NCI-H510A (cell line): ENCODE results near the gene POPDC2.

Experiments
- DNase-seq: peaks from one replicate; lab custom pipeline; 2025; lab: John Stamatoyannopoulos, UW

The POPDC2 gene

DNA sequence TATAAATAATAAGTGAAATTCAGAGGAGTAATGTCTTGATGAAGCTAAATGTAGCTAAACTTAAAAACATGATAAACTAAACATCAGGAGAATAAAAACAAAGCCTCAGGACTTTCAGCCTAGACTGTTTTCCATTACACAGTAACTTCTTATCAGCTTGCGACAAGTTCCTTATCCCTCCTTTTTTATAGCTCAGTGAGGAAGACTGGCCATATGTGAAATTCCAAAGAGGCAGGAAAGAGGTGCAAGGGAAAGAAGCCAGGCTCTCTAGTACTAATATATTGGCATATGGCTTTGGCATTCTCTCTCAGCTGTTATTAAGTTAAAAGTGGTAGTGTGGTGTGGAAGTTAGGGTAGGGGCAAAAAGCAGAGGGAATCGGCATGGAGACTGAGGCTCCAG is 12.4 kb upstream of the POPDC2 start:
- DNase-seq: no peak

DNA sequence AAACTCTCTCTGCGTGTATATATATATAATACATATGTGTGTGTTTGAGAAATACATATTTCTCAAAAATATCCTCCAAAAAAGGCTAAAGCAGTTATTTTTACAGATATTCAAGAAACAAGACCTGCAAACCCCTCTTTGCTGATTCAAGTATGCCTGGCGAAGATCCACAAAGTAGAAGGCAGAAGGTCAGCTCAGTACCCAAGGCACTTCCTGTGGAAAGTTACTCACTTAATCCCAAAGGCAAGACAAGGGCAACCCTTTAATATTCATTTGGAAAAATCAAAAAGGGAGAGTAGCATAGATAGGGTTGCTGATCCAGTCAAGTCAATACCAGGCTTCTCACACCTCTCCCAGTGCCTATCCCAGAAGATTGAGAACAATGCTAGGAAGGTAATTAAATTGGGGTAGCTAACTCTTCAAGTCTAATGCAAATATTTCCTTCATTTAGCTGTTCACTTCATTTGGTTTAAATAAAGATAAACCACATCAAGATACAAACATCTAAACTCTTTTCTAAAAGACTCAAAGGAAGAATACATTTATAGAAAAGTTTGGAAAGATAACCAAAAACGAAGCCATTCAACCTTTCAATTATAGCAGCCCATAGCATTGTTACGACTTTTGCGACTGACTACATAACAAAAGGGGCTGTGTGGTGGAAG is 9.6 kb upstream of the POPDC2 start:
- no peak for DNase-seq

DNA sequence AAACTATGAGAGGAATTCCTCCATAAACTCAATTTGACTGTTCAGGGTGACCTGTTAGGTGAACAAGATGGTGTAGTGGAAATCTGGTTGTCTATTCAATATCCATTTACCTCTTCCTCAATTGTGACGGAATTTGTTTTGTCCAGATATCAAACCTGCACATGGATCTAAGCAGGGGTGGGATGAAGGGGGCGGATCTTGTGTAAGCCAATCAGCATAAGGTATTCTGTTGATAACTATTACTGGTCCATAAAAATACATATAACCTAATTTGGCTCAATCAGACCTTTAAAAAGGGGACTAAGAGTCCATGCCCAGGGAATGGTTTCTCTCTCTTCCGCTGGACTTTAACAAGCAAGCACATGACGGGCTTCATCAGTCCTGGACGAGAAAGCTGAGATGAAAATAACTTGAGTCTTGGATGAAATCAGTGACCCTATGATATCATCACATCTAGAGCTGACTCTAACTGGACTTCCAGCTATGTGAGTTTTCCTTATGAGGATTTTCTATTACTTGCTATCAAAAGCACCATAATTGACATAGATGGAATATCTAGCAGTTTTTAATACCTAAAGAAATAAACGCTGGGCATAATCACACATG is 5.7 kb upstream of the POPDC2 start:
- no peak for DNase-seq

DNA sequence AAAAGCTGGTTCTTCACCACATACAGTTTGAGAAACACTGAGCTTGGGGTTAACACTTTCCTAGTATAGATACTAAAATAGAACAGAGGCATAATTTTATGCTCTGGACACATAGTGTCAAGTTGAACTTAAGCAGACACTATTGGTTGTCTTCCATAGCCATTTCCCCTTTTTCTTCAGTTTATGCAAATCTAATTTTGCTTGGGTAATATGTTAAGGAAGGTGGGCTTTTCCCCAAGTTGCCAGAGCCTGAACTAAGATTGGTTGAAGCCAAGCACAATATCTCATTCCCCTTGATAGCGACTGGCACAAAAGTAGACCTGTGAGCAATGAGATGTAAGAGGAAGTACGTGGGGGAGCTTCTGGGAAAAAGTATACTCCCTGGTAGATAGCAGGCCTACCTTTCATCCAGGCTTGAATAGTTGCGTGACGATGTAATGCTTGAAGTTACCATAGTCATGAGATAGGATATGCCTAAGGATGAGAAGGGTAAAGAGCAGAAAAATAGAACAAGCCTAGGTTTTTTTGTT is 4.5 kb upstream of the POPDC2 start:
- DNase-seq: no peak

DNA sequence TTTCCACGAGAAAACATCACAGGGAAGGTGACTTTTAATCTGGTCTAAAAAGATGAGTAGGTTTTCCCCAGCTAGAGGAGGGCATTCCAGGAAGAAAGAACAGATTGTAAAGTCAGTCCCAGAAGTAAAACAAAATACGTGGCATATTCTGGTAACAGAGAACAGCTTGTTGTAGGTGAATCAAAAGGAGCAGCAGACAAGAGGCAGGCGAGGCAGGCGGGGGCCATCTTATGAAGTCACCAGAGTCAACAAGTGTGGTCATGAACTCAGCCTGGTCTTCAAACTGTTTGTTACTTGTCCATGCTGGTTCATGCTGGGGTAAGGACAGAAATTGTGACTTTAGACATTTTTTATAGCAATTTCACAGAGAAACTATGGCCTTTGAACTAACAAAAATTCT is 4.0 kb upstream of the POPDC2 start:
- no peak for DNase-seq

DNA sequence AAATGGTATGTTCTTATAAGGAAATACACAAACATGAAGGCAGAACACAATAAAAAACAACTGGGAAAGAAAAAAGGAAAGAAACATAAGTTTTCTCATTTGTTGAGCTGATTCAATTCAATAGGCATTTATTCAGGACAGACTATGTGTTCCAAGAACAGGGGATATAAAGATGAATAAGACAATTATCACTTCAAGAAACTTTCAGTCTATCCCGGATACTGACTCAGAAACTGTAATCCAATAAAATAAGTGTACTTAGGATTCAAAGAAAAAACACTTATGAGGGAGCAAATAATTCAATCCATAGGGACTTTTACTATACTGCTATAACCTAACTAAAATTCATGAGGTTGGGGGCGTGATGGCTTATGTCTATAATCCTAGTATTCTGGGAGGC is 3.5 kb upstream of the POPDC2 start:
- no peak for DNase-seq

DNA sequence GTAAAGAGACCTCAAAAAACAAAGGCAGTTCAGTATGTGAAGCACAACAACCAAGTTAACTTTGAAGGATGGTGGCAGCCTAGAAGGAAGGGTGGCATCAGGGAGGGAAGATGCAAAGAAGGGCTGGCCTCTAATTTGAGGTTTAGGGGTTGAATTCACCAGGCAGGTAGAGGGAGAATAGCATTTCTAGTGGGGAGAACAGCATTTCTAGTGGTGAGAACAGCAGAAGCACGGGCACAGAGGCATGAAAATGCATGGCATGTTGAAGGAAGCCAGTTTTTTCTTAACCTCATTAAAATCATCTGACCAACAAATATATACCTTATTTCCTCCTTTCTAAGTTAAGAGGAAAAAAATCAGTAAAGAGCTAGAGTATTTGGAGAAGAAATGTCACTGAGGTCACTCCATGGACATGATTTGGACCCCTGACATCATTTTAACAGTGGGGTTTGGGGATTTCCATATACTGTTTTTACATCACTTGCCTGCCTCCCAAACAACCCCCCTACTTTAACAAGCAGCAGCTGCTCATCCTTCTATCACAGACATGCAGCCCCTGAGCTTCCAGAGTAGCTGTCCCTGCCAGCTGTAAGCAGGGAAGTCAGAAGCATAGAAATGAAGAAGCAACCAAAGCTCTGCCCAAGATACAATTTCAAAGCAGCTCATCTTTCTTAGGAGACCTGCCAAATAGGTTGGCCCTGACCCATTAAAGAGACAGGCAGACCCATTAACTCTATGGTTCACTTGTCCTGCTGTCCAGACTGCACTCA is 2.4 kb upstream of the POPDC2 start:
- no peak for DNase-seq

DNA sequence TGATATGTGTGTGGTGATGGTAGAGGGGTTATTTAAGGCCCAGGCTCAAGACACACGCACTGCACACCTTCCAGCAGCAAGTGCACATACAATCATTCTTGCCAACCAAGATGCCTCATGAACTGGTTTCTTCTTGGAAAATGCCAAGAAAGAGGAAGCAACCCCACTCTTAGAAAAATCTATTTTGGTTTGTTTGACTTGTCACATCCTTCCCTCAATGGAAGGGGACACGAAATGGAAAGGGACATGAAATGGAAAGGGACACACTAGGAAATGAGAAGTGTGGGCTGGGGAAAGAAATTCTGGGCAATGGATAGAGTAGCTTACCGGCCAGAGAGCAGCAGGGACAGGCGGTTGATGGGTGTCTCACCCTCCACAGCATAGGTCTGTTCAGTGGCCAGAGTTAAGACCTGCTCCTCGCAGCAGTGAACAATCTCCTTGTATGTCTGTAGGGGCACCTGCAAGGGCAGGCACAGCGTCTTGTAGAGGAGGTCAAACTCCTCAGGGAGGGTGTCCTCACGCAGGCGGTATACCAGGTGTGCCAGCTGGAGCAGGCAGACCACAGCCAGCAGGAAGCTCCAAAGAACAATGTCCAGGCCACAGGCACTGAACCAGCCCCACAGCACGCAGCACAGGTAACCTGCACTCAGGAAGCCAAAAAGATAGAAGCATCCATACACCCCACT is 640 bp downstream of the POPDC2 start:
- no peak for DNase-seq

DNA sequence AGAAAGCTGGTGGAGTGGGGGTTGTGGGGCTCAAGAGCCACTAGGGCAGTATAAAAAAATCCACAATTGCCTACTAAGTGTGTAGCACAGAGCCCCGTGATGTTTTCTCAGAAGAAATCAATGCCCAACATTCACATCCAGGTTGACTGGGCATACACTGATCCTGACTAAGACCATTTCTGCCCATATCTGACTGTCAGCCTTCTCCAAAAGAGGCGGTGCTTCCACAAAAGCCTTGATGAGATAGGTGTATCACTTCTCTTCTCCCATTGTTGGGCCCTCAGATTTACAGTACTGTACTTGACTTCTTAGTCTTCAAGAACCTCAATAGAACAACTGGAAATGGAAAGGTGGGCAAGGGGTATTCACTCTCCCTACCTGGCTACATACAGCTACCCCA is 1.4 kb downstream of the POPDC2 start:
- DNase-seq: no peak

DNA sequence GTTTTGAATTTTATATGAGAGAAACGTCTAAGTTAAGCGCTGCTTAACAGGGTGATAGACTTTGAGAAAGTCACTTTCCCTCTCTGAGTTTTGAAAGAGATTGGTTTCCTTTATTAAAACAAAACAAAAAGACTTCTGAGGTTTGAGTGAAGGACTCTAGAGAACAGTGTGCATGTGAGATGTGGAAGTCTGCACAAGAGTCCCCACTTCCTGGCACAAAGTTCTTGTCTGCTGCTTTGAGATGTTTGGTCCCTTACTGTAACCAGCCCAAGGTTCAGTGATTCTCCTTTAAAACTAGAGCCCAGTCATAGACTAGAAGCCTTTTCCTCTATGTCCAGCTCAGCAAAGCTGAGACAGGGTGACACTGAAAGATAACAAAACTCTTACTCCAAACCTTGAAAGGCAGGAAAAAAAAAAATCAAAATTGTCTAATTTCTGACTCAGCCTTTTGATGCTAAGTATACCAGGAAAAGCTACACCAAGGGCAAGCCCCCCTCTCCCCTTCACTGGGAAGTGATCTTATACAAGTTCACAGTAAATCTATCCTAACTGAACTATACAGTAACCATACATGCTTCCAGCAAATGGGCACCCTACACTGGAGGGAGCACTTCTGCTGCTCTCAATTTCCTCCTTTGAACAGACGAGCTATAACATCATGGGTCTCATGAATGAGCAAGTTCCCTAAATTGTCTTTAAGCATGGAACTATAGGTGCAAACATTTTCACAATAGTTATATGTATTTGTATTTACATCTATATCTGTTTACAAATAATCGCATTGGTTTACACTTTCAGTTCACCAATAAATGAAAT is 2.3 kb downstream of the POPDC2 start:
- DNase-seq: no peak

DNA sequence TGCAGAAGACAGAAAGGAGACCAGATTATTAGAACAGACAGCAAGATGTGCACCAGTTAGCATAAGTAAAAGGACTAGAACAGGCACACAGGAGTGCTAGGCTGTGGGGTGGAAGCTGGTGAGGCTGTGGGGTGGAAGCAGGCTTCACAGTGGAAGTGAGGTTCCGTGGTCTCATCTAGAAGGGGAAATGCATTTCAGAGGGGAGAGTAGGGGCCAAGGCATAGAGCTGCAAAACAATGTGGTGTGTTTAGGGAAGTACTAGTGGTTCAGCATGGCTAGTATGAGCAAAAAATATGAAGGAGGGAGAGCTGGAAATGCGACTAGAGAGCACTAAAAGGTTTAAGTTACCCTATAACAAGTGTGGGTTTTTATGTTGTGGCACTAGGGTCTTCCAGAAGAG is 6.5 kb downstream of the POPDC2 start:
- no peak for DNase-seq

DNA sequence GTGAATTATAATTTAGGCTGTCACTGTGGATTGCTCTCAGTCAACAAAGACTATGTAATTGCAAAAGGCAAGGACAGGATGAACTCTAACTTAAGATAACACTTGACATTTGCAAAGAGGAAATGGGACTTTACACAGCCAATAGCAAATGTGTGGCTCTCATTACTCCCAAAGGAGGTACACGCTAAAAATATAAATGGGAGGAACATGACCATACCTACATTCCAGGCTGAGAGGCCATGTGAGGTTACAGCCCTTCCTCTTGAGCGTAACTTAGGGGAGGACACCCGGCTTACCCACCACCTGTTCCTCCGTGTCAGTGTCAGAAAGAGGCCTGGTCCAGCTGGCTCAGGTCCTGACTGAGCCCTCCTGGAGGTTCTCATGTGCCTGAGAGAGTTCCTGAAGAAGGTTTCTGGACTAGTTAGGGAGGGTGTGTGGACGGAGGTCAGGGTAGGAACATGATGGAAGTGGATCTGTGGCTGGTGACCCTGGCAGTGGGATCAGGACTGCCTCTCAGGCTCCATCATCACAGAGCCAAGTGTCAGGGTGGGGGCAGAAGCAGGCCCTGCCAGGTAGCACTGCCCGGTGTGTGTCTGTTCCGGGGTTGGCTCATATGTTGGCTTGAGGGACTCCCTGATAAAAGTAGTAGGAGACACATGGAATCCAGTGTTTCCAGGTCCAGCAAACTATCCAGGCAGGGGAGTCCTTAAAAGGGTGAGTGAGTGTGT is 7.9 kb downstream of the POPDC2 start:
- no peak for DNase-seq

DNA sequence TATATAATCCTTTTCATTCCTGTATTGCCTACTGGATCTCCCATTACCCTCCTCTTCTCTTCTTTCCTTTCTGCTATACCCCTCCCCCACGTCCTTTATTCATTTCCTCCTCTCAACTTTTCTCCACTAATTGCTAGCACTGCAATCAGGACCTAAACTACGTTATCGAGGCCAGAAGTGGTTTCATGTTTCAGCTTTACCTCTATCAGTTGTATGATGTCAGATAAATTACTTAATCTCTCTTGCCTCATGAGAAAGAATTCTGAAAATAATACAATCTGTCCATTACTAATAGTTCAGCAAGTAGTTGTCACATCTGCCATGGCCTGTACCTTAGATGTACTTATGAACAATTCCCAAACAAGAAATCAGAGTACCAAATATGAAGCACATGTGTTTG is 10.6 kb downstream of the POPDC2 start:
- DNase-seq: peak; percentile 0

DNA sequence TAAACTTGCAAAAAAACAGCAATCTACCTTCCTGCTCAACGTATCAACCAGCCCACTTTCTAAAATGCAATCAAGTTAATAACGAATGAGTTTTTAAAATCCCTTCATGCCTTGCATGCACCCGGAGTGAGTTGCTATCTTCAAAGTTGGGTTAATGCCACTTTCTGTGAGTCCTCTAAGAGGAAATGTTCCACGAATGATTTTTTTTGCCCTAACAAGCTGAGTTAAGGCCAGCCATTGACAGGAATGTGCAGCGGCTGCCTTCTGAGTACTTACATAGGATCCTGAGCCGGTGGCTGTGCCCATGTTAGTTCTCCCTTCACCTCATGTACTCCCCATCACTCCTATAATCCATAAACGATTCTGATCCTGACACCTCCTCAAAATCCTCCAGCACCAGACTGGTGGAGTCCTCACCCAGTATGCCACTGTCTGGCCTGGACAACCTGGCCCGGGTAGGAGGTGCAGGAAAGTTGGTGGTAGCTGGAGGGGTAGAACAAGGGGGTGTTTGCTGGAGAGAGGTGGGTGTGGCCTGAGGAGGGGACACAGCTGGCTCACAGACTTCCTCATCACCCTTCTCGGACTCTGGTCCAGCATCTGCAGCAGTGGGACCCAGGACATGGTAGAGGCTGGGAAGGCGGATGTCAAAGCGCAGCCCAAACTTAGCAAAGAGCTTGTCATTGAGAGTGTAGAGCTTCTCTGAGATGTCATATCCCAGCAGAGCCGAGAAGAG is 12.4 kb downstream of the POPDC2 start:
- no peak for DNase-seq

DNA sequence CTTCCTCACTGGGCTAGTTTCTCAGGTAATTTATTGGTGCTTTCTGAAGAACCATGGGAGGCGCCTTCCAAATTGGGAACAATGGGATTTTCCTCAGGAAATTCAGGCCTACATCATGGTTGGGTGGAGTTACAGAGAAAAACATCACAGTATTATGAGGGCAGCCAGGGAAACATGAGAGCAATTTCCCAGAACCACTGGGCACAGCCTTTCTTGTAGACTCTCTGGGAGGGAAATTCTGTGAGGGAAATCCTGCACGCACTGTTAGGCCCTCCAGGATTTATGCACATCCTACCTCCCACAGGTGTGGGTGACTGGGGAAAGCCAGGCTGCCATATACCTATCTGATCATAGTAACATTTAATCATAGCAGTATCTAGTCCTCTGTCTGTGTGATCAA is 13.2 kb downstream of the POPDC2 start:
- DNase-seq: no peak

DNA sequence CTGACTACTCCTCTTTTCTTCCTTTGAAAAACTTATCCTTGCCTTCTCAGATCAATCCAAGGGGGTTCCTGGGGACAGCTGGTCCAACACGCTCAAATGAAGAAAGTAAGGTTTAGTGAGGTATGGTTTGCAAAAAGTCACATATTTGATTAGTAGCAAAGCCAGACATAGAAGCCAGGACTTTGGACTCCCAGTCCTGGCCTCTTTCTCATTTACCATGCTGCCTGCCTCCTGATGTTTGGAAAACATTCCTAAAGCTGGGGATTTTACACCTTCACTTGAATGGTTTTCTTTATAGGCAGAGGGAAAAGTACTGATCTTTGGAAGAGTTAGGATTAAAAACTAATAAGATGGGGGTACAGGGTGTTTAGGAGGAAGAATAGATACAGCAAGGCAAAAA is 14.6 kb downstream of the POPDC2 start:
- no peak for DNase-seq

DNA sequence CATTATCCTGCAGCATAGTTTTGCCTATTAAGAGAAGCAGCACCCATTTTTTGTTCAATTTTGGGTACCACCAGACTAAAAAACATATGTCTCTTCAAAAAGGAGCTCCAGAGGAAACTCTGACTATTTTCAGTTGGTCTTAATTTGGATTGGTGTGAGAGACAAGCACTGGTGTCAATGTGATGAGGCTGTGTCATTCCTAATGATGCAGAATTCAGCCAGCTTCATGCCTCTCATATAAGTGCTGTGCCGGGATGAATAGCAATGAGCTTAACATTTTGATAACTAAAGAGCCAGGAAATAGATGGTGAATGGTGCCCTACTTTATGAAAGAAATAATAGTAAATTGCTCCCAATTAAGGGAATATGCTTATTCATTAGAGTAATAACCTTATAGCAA is 15.9 kb downstream of the POPDC2 start:
- DNase-seq: no peak

DNA sequence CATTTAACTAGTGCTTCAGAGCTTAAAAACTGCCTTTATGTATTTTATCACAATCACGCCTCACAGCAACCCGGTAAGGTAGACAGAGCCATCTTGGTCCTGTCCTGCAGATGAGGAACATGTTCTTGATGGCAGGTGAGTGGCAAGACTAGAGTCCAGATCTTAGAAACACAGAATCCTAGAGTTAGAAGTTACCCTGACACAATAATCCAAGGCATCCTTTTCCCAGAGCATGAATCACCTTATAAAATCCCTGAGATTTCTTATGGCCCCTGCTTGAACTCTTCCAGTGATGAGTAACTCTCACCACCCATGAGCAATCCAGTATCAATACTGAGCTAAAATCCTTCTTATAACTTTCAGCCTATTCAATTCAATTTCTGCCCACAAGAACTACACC is 16.9 kb downstream of the POPDC2 start:
- no peak for DNase-seq

DNA sequence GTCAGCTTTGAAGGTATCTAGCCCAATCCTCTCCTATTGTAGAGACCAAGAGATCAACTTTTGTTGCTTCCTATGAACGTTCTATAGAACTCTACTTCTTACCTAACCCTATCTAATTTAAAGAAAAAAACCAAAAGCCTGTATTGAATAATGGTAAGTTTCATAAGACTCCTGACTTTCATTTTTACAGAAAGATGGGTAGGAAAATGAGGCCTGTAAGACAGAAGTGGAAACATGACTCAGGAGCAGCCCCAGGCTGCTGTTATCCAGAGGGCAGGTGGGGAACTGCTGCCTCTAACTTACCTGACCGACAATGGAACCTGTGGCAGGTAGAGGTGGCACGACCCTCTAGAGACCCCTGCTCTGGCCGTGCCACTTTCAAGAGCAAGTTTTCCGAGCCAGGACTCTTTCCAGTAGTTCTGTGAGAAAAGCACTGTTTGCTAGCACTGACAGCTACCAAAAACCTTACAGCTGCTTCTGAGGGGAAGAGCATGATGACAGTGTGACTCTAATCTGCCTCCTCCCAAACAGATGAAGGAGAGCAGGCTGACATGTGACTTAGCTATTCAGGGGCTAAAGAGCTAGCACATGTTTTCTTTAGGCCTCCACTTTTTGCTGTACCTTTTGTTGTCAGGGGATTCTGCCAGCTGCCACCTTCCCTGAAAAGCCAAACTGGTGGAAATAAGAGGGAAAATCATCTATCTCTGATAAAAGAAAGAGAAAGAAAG is 17.5 kb downstream of the POPDC2 start:
- no peak for DNase-seq

DNA sequence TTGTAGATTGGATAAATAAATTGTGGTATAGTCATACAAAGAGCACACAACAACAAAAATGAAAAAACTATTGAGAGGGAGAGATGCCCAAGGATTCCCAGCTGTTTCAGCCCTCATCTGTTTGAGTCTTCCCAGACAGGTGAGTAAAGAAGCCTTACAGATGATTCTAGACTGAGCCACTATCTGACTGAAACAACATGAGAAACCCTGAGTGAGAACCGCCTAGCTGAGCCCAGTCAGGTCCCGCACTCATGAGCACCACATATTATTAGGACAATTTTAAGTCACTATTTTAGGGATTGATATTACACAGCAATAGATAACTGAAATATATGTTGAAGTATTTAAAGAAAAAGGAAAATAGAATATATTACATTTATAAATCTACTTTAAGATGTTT is 19.0 kb downstream of the POPDC2 start:
- DNase-seq: no peak
